GM10248 (cell line): ENCODE measurements around the gene CD7.

Experiments used
- CTCF ChIA-PET: fragments of 300-600 bp; sonication (Branson Sonifier 250); formaldehyde crosslinking; extraction: SDS; loops from one replicate; lab custom pipeline; 2021; ENCODE audit warnings: antibody characterized with exemption; lab: Yijun Ruan, JAX
- POLR2A ChIA-PET: fragments of 350-650 bp; sonication (Branson Sonifier 250); formaldehyde crosslinking; extraction: SDS; loops from one replicate; lab custom pipeline; 2020; ENCODE audit warnings: antibody characterized with exemption; lab: Yijun Ruan, JAX
- DNase-seq: peaks from one replicate; pipeline ENCODE4 v3.0.0; 2012; ENCODE audit errors: extremely low spot score
- CTCF ChIP-seq: IDR thresholded peaks from 2 replicates; pipeline ENCODE4 v1.5.1; 2012; ENCODE audit warnings: mild to moderate bottlenecking, low read depth; ENCODE audit errors: extremely low read depth, missing control alignments, control extremely low read depth

Gene CD7

GRCh38 chr17:82278786-82279391 is 38.5 kb downstream of the CD7 start:
- ChIA-PET CTCF (interaction anchor here (1.4 kb wide), 1 partner anchor 9 kb away, joined by 3 read pairs; no protein-coding TSS in a partner anchor), POLR2A (no interaction called here)
- no peak for TF ChIP-seq CTCF
- no peak for DNase-seq

GRCh38 chr17:82278308-82278707 is 39.1 kb downstream of the CD7 start:
- DNase-seq: no peak
- TF ChIP-seq CTCF: no peak
- ChIA-PET POLR2A (no interaction called here), CTCF (interaction anchor here (0.9 kb wide), 1 partner anchor 9 kb away, joined by 3 read pairs; no protein-coding TSS in a partner anchor)

DNA sequence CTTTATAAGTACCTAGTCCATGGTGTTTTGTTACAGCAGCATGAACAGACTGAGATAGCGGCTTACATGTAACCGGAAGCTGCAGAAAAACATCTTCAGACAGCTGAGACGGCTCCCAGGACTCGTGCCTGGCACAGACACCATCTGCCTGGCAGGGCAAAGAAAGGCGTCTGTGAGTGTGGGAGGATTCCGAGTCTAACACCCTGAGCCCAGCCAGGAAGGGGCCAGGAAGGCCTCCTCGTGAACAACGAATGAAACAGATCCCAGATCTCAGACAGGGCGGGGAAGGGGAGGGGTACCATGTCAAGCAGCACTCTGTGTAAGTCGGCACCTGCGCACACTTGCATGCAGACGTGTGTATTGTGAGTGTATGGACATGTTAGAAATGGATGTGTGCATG is 39.6 kb downstream of the CD7 start:
- no peak for DNase-seq
- CTCF ChIA-PET: interaction anchor here (0.9 kb wide), 1 partner anchor 10 kb away, joined by 3 read pairs; no protein-coding TSS in a partner anchor
- POLR2A ChIA-PET: no interaction called here
- no peak for TF ChIP-seq CTCF

DNA sequence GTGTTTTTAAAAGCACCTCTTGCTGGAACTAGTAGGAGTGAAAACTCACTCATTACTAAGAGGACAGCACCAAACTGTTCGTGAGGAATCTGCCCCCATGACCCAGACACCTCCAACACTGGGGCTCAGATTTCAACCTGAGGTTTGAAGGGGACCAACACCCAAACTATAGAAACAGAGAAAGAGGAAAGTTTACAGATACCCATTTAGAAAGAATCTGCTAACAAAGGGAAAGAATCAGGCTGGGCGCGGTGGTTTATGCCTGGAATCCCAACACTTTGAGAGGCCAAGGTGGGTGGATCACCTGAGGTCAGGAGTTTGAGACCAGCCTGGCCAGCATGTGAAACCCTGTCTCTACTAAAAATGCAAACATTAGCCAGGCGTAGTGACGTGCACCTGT is 40.5 kb downstream of the CD7 start:
- ChIA-PET POLR2A (interaction anchor here (1.0 kb wide), 1 partner anchor 15 kb away, joined by 3 read pairs; no protein-coding TSS in a partner anchor), CTCF (interaction anchor here (1.2 kb wide), 1 partner anchor 41 kb away, joined by 4 read pairs; no protein-coding TSS in a partner anchor)
- TF ChIP-seq CTCF: no peak
- DNase-seq: no peak

DNA sequence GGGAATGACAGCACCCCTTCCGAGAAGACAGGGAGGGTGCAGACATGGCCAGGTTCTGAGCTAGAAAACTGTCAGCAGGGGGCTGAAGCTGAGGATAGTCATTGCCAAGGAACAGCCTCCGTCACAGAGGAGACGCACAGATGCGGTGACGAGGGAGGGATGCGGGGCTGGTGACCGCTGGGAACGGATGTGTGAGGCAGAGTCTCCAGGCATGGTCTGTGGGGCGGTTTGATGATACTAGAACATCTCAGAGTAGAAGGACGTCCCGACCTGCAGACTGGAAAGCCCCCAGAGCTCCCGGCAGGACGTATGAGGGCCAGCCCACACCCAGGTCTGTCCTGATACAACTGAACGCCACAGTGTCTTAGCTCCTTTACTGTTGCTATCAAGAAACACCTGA is 42.1 kb downstream of the CD7 start:
- POLR2A ChIA-PET: no interaction called here
- CTCF ChIA-PET: interaction anchor here (0.7 to 1.3 kb wide), 2 partner anchors 26 to 245 kb away, joined by 3 to 4 read pairs; no protein-coding TSS in a partner anchor
- DNase-seq: no peak
- TF ChIP-seq CTCF: no peak

GRCh38 chr17:82274134-82275020 is 43.0 kb downstream of the CD7 start:
- DNase-seq: no peak
- CTCF ChIA-PET: interaction anchor here (1.0 to 1.5 kb wide), 3 partner anchors 11 to 244 kb away, joined by 4 read pairs; no protein-coding TSS in a partner anchor
- POLR2A ChIA-PET: interaction anchor here (0.7 kb wide), 1 partner anchor 61 kb away, joined by 3 read pairs; no protein-coding TSS in a partner anchor
- TF ChIP-seq CTCF: no peak
